ENCODE data around the gene SOCS1.

Gene SOCS1

GRCh38 chr16:11205754-11206581, 50.0 kb downstream of the SOCS1 start:
- DNase-seq (ENCODE audit: low read depth in 2 of 3, low spot score in 2 of 3), result no peak

GRCh38 chr16:11205065-11205699, 50.8 kb downstream of the SOCS1 start:
- DNase-seq (ENCODE audit: low read depth in 2 of 3, low spot score in 2 of 3), result no peak

GRCh38 chr16:11204513-11205047, 51.4 kb downstream of the SOCS1 start:
- DNase-seq (ENCODE audit: low read depth in 2 of 3, low spot score in 2 of 3), result no peak
